ENCODE measurements around the gene THUMPD1.

GRCh38 chr16:20762404-20763123 lies 20.9 kb upstream of the THUMPD1 start:
- TF ChIP-seq CTCF (conservative IDR thresholded peaks at IDR 0.05) (no peak), ZFX (IDR thresholded peaks at IDR 0.05) (no peak)
